Caki2 (cell line): ENCODE measurements around the gene PKD2L1. TPM values are rescaled to one million over a fixed set of nuclear protein-coding genes. Genes with fewer than 3 reads are reported as not detected.

Experiments
- DNase-seq: peaks from one replicate; pipeline ENCODE4 v3.0.0-alpha.2; 2015; ENCODE audit warnings: low read depth
- in situ Hi-C: cut with HindIII; loops from 2 replicates; pipeline ENCODE4 v1.10.0; 2016; ENCODE audit warnings: low sequenced_read_pairs, low pct_unique_long_range_greater_than_20kb, mixed read lengths
- total RNA-seq: library from RNA; depleted of rRNA; stranded (reverse); fragments of >200 nt; shearing (Covaris generic); gene quantifications from 2 replicates; pipeline ENCODE4 v1.2.3, GENCODE V29; 2014; ENCODE audit warnings: low replicate concordance

PKD2L1 gene
- total RNA-seq, 1 experiment from 2014 or later: not detected

GRCh38 chr10:100341953-100342626, 12.1 kb upstream of the PKD2L1 start:
- DNase-seq: peak; percentile 55
- in situ Hi-C loops: loop anchor here (25.0 kb wide), 1 partner anchor 95 kb away; no protein-coding TSS in a partner anchor

- in situ Hi-C loops: loop anchor here (25.0 kb wide), 1 partner anchor 96 kb away; no protein-coding TSS in a partner anchor
- no peak for DNase-seq
Observed at GRCh38 chr10:100340948-100341847, 11.2 kb upstream of the PKD2L1 start.

- no peak for DNase-seq
- in situ Hi-C loops: loop anchor here (25.0 kb wide), 1 partner anchor 98 kb away; no protein-coding TSS in a partner anchor
Observed at GRCh38 chr10:100339236-100339635, 9.2 kb upstream of the PKD2L1 start.

- peak; percentile 39 for DNase-seq
- in situ Hi-C loops: loop anchor here (25.0 kb wide), 1 partner anchor 99 kb away; no protein-coding TSS in a partner anchor
Observed at GRCh38 chr10:100338434-100339036, 8.5 kb upstream of the PKD2L1 start.

- no peak for DNase-seq
- in situ Hi-C loops: loop anchor here (25.0 kb wide), 1 partner anchor 103 kb away; no protein-coding TSS in a partner anchor
Observed at GRCh38 chr10:100334762-100335161, 4.7 kb upstream of the PKD2L1 start.

- no peak for DNase-seq
- in situ Hi-C loops: loop anchor here (25.0 kb wide), 1 partner anchor 103 kb away; no protein-coding TSS in a partner anchor
Observed at GRCh38 chr10:100333661-100334440, 3.8 kb upstream of the PKD2L1 start.

GRCh38 chr10:100333106-100333505, 3.1 kb upstream of the PKD2L1 start:
- DNase-seq: no peak
- in situ Hi-C loops: loop anchor here (25.0 kb wide), 1 partner anchor 104 kb away; no protein-coding TSS in a partner anchor

- DNase-seq: no peak
- in situ Hi-C loops: loop anchor here (25.0 kb wide), 1 partner anchor 109 kb away; no protein-coding TSS in a partner anchor
Observed at GRCh38 chr10:100328198-100328597, 1.8 kb downstream of the PKD2L1 start.

- in situ Hi-C loops: loop anchor here (25.0 kb wide), 1 partner anchor 110 kb away; no protein-coding TSS in a partner anchor
- DNase-seq: no peak
Observed at GRCh38 chr10:100327718-100328009, 2.4 kb downstream of the PKD2L1 start.

GRCh38 chr10:100327007-100327717, 2.9 kb downstream of the PKD2L1 start:
- in situ Hi-C loops: loop anchor here (25.0 kb wide), 1 partner anchor 110 kb away; no protein-coding TSS in a partner anchor
- no peak for DNase-seq

- in situ Hi-C loops: loop anchor here (25.0 kb wide), 1 partner anchor 112 kb away; no protein-coding TSS in a partner anchor
- no peak for DNase-seq
Observed at GRCh38 chr10:100325158-100325557, 4.9 kb downstream of the PKD2L1 start.

GRCh38 chr10:100319707-100320402, 10.2 kb downstream of the PKD2L1 start:
- in situ Hi-C loops: no loop called here
- DNase-seq: no peak

GRCh38 chr10:100318207-100318606, 11.8 kb downstream of the PKD2L1 start:
- in situ Hi-C loops: no loop called here
- DNase-seq: no peak

GRCh38 chr10:100315615-100316014, 14.4 kb downstream of the PKD2L1 start:
- in situ Hi-C loops: no loop called here
- DNase-seq: no peak

GRCh38 chr10:100311298-100311697, 18.7 kb downstream of the PKD2L1 start:
- in situ Hi-C loops: no loop called here
- DNase-seq: no peak

- DNase-seq: no peak
- in situ Hi-C loops: no loop called here
Observed at GRCh38 chr10:100307684-100308083, 22.3 kb downstream of the PKD2L1 start.

- in situ Hi-C loops: no loop called here
- DNase-seq: no peak
Observed at GRCh38 chr10:100306861-100307260, 23.2 kb downstream of the PKD2L1 start.
